HUES64 (cell line): Measurements from ENCODE around the gene CHL1.

Experiments used
- H3K27ac ChIP-seq: 2 replicates; pipeline ENCODE4 v1.7.0; 2013; ENCODE audit warnings: low read depth, low read length, inconsistent platforms
- H3K27me3 ChIP-seq: 2 replicates; pipeline ENCODE4 v1.6.1; 2013; ENCODE audit warnings: mild to moderate bottlenecking, low read length; ENCODE audit not compliant: insufficient read depth
- H3K36me3 ChIP-seq: 2 replicates; pipeline ENCODE4 v1.6.1; 2013; ENCODE audit warnings: mild to moderate bottlenecking, low read length; ENCODE audit not compliant: insufficient read depth
- H3K4me1 ChIP-seq: 2 replicates; pipeline ENCODE4 v1.6.1; 2013; ENCODE audit warnings: mild to moderate bottlenecking, low read length, moderate library complexity; ENCODE audit not compliant: insufficient read depth
- H3K4me3 ChIP-seq: 2 replicates; pipeline ENCODE4 v1.5.1; 2013; ENCODE audit warnings: mild to moderate bottlenecking, low read length, moderate library complexity
- H3K9ac ChIP-seq: 2 replicates; pipeline ENCODE4 v1.6.1; 2013; ENCODE audit warnings: mild to moderate bottlenecking, low read depth, low read length
- H3K9me3 ChIP-seq: 2 replicates; pipeline ENCODE4 v1.6.1; 2013; ENCODE audit warnings: low read depth, low read length; ENCODE audit not compliant: insufficient read depth
- WGBS: fragments of 150-250, 120-280 bp; methylation state at CpG from one replicate; pipeline ENCODE4 v1.1.7; 2013; ENCODE audit warnings: missing lambda C conversion rate; 5-methylcytosine and 5-hydroxymethylcytosine counted together

The CHL1 gene

GRCh38 chr3:260898-261297 is 64.3 kb downstream of the CHL1 start:
- WGBS = 95% methylated on average over 2 of the region's 2 CpGs
- no peaks in the 10 kb centered on the region; the same call in 1 of the 2 replicates for H3K4me1 ChIP-seq
- no peak overlapping the region for H3K27ac ChIP-seq
- no peak overlapping the region for H3K9ac ChIP-seq
- H3K4me3 ChIP-seq = no peak overlapping the region
- H3K9me3 ChIP-seq = peaks cover 75% of the 10 kb centered on the region
- no peaks in the 10 kb centered on the region for H3K27me3 ChIP-seq
- no peaks in the 10 kb centered on the region for H3K36me3 ChIP-seq

- peaks cover 67% of the 10 kb centered on the region for H3K9me3 ChIP-seq
- no peaks in the 10 kb centered on the region; the same call in 1 of the 2 replicates for H3K4me1 ChIP-seq
- no peak overlapping the region for H3K27ac ChIP-seq
- no peak overlapping the region for H3K9ac ChIP-seq
- no peak overlapping the region for H3K4me3 ChIP-seq
- WGBS = 50% methylated on average over 1 of the region's 4 CpGs
- H3K27me3 ChIP-seq = no peaks in the 10 kb centered on the region
- no peaks in the 10 kb centered on the region for H3K36me3 ChIP-seq
Observed at GRCh38 chr3:263393-263792, 66.8 kb downstream of the CHL1 start.

GRCh38 chr3:264394-265156 is 68.0 kb downstream of the CHL1 start:
- no peaks in the 10 kb centered on the region for H3K36me3 ChIP-seq
- H3K9ac ChIP-seq = no peak overlapping the region
- H3K9me3 ChIP-seq = peaks cover 65% of the 10 kb centered on the region
- no peak overlapping the region for H3K27ac ChIP-seq
- no peak overlapping the region for H3K4me3 ChIP-seq
- no peaks in the 10 kb centered on the region for H3K4me1 ChIP-seq
- H3K27me3 ChIP-seq = no peaks in the 10 kb centered on the region
- 87% methylated on average over 9 of the region's 9 CpGs for WGBS

- Histone ChIP-seq H3K9me3 (peaks cover 67% of the 10 kb centered on the region), H3K27ac (no peak overlapping the region), H3K4me3 (no peak overlapping the region), H3K4me1 (no peaks in the 10 kb centered on the region), H3K27me3 (no peaks in the 10 kb centered on the region), H3K9ac (no peak overlapping the region), H3K36me3 (no peaks in the 10 kb centered on the region)
- 100% methylated on average over 1 of the region's 1 CpG for WGBS
Observed at GRCh38 chr3:267101-267500, 70.5 kb downstream of the CHL1 start.

GRCh38 chr3:270688-271087 is 74.1 kb downstream of the CHL1 start:
- H3K27me3 ChIP-seq = no peaks in the 10 kb centered on the region
- H3K4me1 ChIP-seq = no peaks in the 10 kb centered on the region

GRCh38 chr3:274927-275326 is 78.4 kb downstream of the CHL1 start:
- H3K4me1 ChIP-seq = no peaks in the 10 kb centered on the region
- H3K4me3 ChIP-seq = no peak overlapping the region
- 21% methylated on average over 2 of the region's 2 CpGs for WGBS
- peaks cover 63% of the 10 kb centered on the region for H3K9me3 ChIP-seq
- H3K9ac ChIP-seq = no peak overlapping the region
- H3K27ac ChIP-seq = no peak overlapping the region
- H3K27me3 ChIP-seq = no peaks in the 10 kb centered on the region
- no peaks in the 10 kb centered on the region for H3K36me3 ChIP-seq

More at GRCh38 chr3:270688-271087, 74.1 kb downstream of the CHL1 start:
- Histone ChIP-seq H3K36me3 (no peaks in the 10 kb centered on the region), H3K9me3 (peaks cover 62% of the 10 kb centered on the region), H3K27ac (no peak overlapping the region), H3K4me3 (no peak overlapping the region), H3K9ac (no peak overlapping the region)
- WGBS = 91% methylated on average over 2 of the region's 2 CpGs

GRCh38 chr3:277873-278272 is 81.3 kb downstream of the CHL1 start:
- peaks cover 61% of the 10 kb centered on the region for H3K9me3 ChIP-seq
- 94% methylated on average over 1 of the region's 1 CpG for WGBS
- H3K27me3 ChIP-seq = no peaks in the 10 kb centered on the region
- H3K27ac ChIP-seq = no peak overlapping the region
- no peaks in the 10 kb centered on the region for H3K4me1 ChIP-seq
- H3K4me3 ChIP-seq = no peak overlapping the region
- no peak overlapping the region for H3K9ac ChIP-seq
- H3K36me3 ChIP-seq = no peaks in the 10 kb centered on the region

- Histone ChIP-seq H3K4me1 (no peaks in the 10 kb centered on the region), H3K9ac (no peak overlapping the region), H3K36me3 (no peaks in the 10 kb centered on the region), H3K4me3 (no peak overlapping the region), H3K27me3 (no peaks in the 10 kb centered on the region), H3K9me3 (peaks cover 62% of the 10 kb centered on the region), H3K27ac (no peak overlapping the region)
- WGBS = 66% methylated on average over 12 of the region's 12 CpGs
Observed at GRCh38 chr3:278300-279064, 81.9 kb downstream of the CHL1 start.

- Histone ChIP-seq H3K4me3 (no peak overlapping the region), H3K9me3 (peaks cover 62% of the 10 kb centered on the region), H3K9ac (no peak overlapping the region), H3K4me1 (no peaks in the 10 kb centered on the region), H3K36me3 (no peaks in the 10 kb centered on the region), H3K27ac (no peak overlapping the region), H3K27me3 (no peaks in the 10 kb centered on the region)
- WGBS = no CpG with 5 or more reads among the region's 1 CpG
Observed at GRCh38 chr3:279325-279724, 82.8 kb downstream of the CHL1 start.

GRCh38 chr3:280681-281080 is 84.1 kb downstream of the CHL1 start:
- Histone ChIP-seq H3K36me3 (no peaks in the 10 kb centered on the region), H3K4me1 (no peaks in the 10 kb centered on the region), H3K9me3 (peaks cover 59% of the 10 kb centered on the region), H3K27ac (no peak overlapping the region), H3K27me3 (no peaks in the 10 kb centered on the region), H3K4me3 (no peak overlapping the region), H3K9ac (no peak overlapping the region)
- 86% methylated on average over 1 of the region's 2 CpGs for WGBS

- Histone ChIP-seq H3K4me3 (no peak overlapping the region), H3K9me3 (peaks cover 60% of the 10 kb centered on the region), H3K36me3 (no peaks in the 10 kb centered on the region), H3K4me1 (no peaks in the 10 kb centered on the region), H3K27me3 (no peaks in the 10 kb centered on the region), H3K27ac (no peak overlapping the region), H3K9ac (no peak overlapping the region)
- WGBS = 67% methylated on average over 4 of the region's 4 CpGs
Observed at GRCh38 chr3:284322-284721, 87.8 kb downstream of the CHL1 start.
